DMS 273 (cell line): ENCODE data around the gene MYCBPAP.
A peak's percentile ranks its signal among the peaks of the same experiment; 100 is the strongest.

Experiments used
- DNase-seq: peaks from one replicate; lab custom pipeline; 2025; ENCODE audit not compliant: unreplicated experiment; lab: John Stamatoyannopoulos, UW

Gene MYCBPAP

GRCh38 chr17:50568659-50569058, 60.4 kb downstream of the MYCBPAP start:
- no peak for DNase-seq

DNA sequence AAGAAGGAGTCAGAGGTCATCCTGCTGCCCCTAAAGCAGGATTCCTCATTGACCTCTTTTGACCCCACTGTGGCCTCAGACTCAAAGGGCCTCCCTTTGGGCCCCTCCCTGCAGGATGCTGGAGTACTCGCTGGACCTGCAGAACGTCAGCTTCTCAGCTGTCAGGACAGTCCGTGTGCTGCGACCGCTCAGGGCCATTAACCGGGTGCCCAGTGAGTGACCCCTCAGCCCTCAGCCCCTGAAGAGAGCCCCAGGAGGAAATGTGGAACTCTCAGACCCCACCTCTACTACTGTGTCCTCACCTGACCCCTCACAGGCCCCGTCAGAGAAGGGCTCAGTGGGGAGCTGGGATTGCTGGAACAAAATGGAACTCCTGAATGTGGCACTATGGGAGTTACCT, 61.4 kb downstream of the MYCBPAP start:
- no peak for DNase-seq

DNA sequence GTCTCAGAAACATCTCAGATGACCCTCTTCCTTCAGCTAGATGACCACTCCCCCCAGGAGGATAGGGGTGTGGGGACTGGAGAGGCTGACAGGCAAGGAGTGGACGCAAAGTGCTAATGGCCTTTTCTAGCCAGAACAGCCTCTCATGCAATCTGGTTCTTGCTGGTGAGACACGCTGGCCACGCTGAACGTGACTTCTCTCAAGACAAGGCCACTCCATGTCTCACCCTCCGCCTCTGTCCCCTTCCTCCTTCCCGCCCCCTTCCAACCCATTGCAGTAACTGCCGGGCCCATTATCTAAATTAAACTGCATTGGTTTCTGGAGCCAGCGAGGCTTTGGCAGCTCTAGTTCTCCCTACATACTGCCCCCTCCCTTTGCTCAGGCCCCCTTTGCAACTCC, 61.8 kb downstream of the MYCBPAP start:
- no peak for DNase-seq

DNA sequence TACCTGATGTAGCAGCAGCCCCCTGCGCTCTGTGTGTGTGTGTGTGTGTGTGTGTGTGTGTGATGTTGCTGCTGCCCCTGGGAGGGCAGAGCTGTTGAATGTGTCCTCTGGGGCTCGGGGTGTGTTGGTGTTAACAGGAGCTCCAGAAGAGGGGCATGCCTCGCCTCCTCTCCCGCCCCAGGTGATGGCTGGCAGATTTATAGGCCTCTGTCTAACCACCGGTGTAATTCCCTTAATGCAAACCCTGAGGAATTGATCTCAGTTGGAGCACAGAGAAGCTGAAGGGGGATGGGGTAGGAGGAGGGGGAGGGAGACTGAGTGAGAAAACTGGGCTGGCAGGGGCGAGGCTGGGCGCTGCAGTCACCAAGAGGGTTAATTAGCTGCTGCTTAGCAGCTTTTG, 62.3 kb downstream of the MYCBPAP start:
- no peak for DNase-seq

GRCh38 chr17:50571681-50572080, 63.4 kb downstream of the MYCBPAP start:
- DNase-seq, result no peak

DNA sequence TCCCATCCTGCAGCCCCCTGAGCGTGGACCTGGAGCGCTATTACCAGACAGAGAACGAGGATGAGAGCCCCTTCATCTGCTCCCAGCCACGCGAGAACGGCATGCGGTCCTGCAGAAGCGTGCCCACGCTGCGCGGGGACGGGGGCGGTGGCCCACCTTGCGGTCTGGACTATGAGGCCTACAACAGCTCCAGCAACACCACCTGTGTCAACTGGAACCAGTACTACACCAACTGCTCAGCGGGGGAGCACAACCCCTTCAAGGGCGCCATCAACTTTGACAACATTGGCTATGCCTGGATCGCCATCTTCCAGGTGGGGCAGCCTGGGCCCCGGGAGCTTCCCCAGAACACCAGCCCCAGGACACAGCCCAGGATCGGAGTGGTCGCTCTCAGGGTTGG, 64.3 kb downstream of the MYCBPAP start:
- DNase-seq, result no peak

DNA sequence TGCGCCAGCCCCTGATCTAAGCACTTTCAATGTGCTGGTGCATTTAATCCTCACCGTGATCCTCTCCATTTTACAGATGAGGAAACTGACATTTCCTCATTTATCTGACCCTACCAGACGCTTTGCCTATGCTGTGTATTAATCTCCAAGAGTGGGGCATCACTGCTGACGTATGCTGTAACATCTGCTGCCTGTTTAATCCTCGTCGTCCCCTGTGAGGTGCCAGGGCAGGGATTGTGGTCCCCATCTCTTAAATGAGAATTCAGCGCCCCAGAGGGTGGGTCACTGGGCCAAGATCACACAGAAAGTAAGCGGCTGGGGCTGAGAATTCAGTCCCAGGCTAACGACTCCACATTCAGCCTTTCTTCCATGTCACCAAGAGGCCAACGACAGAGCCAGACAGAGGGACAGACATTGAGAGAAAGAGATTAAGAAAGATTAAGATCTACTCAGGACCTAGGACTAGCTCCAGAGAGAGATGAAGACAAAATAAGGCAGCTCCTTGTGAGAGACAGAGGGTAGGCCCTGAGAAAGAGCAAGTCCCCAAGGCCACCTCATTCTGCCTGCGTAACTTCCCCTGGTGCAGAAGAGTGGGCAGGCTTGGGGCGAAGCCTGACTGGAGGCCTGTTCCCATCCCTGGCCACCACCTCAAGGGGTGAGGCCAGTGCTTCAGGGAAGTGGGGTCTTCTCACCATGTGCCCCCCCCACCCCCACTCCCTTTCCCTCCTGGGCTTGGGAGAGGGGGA, 65.8 kb downstream of the MYCBPAP start:
- no peak for DNase-seq

- peak; percentile 61 for DNase-seq
Measured at GRCh38 chr17:50575581-50576210, 67.5 kb downstream of the MYCBPAP start.

DNA sequence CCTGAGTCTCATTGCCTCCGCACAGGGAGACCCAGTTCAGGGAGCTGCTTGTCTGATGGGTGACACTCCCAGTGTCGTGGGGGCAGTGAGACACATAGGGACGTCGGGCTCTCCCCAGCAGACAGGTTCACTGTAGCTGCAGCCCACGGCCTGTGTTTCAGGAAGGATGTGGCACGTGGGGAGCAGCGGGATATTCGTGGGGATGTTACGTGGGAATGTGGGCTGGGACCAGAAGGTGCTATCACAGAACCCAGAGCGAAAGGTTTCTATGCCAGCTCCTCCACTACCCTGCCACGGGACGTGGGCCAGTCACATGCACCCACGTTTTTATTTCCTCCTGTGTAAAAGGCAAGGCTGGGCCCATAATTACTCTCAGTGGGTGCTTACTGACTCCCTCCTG, 68.6 kb downstream of the MYCBPAP start:
- DNase-seq, result no peak

GRCh38 chr17:50577451-50577954, 69.3 kb downstream of the MYCBPAP start:
- DNase-seq, result no peak

DNA sequence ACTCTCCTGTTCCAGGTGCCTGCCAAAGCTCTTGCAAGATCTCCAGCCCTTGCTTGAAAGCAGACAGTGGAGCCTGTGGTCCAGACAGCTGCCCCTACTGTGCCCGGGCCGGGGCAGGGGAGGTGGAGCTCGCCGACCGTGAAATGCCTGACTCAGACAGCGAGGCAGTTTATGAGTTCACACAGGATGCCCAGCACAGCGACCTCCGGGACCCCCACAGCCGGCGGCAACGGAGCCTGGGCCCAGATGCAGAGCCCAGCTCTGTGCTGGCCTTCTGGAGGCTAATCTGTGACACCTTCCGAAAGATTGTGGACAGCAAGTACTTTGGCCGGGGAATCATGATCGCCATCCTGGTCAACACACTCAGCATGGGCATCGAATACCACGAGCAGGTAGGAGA, 69.9 kb downstream of the MYCBPAP start:
- DNase-seq, result no peak

GRCh38 chr17:50579399-50579798, 71.2 kb downstream of the MYCBPAP start:
- no peak for DNase-seq

DNA sequence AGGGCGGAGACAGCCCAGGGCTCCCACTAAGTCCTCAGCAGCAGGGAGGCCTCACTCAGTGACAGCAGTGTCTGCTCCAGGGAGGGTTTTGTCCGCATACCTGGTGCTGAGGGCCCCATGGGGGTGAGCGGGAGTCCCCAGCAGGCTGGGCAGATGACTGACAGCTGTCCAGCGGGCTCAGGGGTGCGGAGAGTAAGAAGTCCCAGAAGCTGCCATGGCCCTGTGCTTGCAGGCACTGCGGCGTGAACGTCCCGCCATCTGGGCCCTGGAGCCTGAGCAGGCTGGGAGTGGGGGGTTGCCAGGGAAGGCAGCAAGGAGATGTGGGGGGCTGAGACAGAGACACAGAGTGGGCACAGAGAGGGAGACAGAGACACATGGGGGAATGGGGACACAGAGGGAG, 72.4 kb downstream of the MYCBPAP start:
- no peak for DNase-seq
